PC-9 (cell line): Measurements from ENCODE around the gene C14orf119.

Experiments used
- CTCF ChIP-seq: fragments of 200-600 bp; sonication (generic); conservative IDR thresholded peaks from 2 replicates; pipeline ENCODE4 v1.6.1; 2017; ENCODE audit warnings: mixed run types, antibody characterized with exemption, mild to moderate bottlenecking, moderate library complexity
- EZH2 ChIP-seq: fragments of 200-600 bp; sonication (generic); IDR thresholded peaks from 2 replicates; pipeline ENCODE4 v1.8.0; 2017; ENCODE audit warnings: antibody characterized with exemption, low read depth

DNA sequence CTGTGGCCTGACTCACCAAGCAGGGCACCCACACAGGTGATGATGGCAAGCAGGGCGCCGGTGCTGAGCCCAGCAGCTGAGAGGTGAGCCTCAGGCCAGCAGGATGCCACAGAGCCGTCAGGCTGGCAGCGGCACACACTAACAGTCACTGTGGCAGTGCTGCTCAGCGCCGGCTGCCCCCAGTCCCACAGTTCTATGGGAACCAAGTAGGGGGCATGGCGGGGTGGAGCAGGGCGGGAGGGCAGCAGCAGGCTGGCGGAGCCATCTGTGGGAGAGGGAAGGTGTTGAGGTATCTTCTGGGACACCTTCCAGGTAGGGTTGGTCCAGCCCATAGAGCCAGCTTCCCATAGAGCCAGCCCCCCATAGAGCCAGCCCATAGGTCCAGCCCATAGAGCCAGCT is 46.3 kb upstream of the C14orf119 start:
- no peak for TF ChIP-seq EZH2
- no peak for TF ChIP-seq CTCF
